ENCODE measurements around the gene SNX8. TPM values are rescaled to one million over a fixed set of nuclear protein-coding genes. Genes with fewer than 3 reads are reported as not detected.
"Not testable (repeated sequence)": the region's sequence is repeated elsewhere in the genome, so short reads cannot be mapped to it uniquely, and the experiment has no call there.

Gene SNX8
- total and polyA plus RNA-seq, 4 experiments from 2014 or later = 6.6 to 9.9 (median 7.2) TPM

- H3K4me1 ChIP-seq (ENCODE audit: insufficient read depth, low read length); H3K9me3 ChIP-seq (ENCODE audit: control insufficient read depth in 1 of 2, low read length in 2 of 2); H3K9me3 Mint-ChIP-seq; DNase-seq; H3K36me3 ChIP-seq (ENCODE audit: insufficient read depth, low read length); H3K36me3 Mint-ChIP-seq; H3K4me3 ChIP-seq (ENCODE audit: low read length in 2 of 2); H3K27me3 Mint-ChIP-seq; intact Hi-C loops (cut with micrococcal nuclease); H3K27ac ChIP-seq (ENCODE audit: low read depth, low read length); H3K4me3 Mint-ChIP-seq; CTCF ChIA-PET (ENCODE audit: partially characterized antibody); H3K27ac Mint-ChIP-seq; POLR2A ChIA-PET (ENCODE audit: partially characterized antibody); H3K27me3 ChIP-seq (ENCODE audit: insufficient read depth, low read length): not testable (repeated sequence)
- H3K4me1 Mint-ChIP-seq = peaks cover 0 to 11% (median 6%) of the 10 kb centered on the region in 4 donors
Observed at GRCh38 chr7:2302743-2303397, 11.4 kb downstream of the SNX8 start.

- Histone ChIP-seq H3K4me3 (ENCODE audit: low read length in 2 of 2) (no peak overlapping the region), H3K9me3 (ENCODE audit: control insufficient read depth in 1 of 2, low read length in 2 of 2) (no peaks in the 10 kb centered on the region), H3K27ac (ENCODE audit: low read depth, low read length) (no peak overlapping the region), H3K27me3 (ENCODE audit: insufficient read depth, low read length) (no peaks in the 10 kb centered on the region), H3K4me1 (ENCODE audit: insufficient read depth, low read length) (peaks cover 3% of the 10 kb centered on the region), H3K36me3 (ENCODE audit: insufficient read depth, low read length) (no peaks in the 10 kb centered on the region)
- Mint-ChIP-seq H3K4me1 (peaks cover 0 to 11% (median 6%) of the 10 kb centered on the region in 4 donors), H3K27ac (peak overlapping the region in 1 of 7 donors; percentile 19), H3K9me3 (peaks cover 0 to 3% (median 0%) of the 10 kb centered on the region in 8 donors), H3K36me3 (no peaks in the 10 kb centered on the region), H3K4me3 (no peak overlapping the region), H3K27me3 (no peaks in the 10 kb centered on the region)
- DNase-seq = no peak
- intact Hi-C loops (cut with micrococcal nuclease) = no loop called here
- POLR2A ChIA-PET (ENCODE audit: partially characterized antibody) = no interaction called here
- CTCF ChIA-PET (ENCODE audit: partially characterized antibody) = no interaction called here
Observed at GRCh38 chr7:2301511-2301863, 12.8 kb downstream of the SNX8 start.

GRCh38 chr7:2299870-2300512 is 14.2 kb downstream of the SNX8 start:
- H3K36me3 Mint-ChIP-seq = no peaks in the 10 kb centered on the region
- ChIA-PET CTCF (ENCODE audit: partially characterized antibody) (no interaction called here), POLR2A (ENCODE audit: partially characterized antibody) (no interaction called here)
- peak overlapping the region in 1 of 7 donors; percentile 27 for H3K27ac Mint-ChIP-seq
- Histone ChIP-seq H3K27ac (ENCODE audit: low read depth, low read length) (no peak overlapping the region), H3K4me3 (ENCODE audit: low read length in 2 of 2) (no peak overlapping the region), H3K4me1 (ENCODE audit: insufficient read depth, low read length) (peaks cover 3% of the 10 kb centered on the region), H3K9me3 (ENCODE audit: control insufficient read depth in 1 of 2, low read length in 2 of 2) (no peaks in the 10 kb centered on the region), H3K36me3 (ENCODE audit: insufficient read depth, low read length) (no peaks in the 10 kb centered on the region), H3K27me3 (ENCODE audit: insufficient read depth, low read length) (no peaks in the 10 kb centered on the region)
- no peak for DNase-seq
- peaks cover 0 to 3% (median 0%) of the 10 kb centered on the region in 8 donors for H3K9me3 Mint-ChIP-seq
- no peaks in the 10 kb centered on the region for H3K27me3 Mint-ChIP-seq
- intact Hi-C loops (cut with micrococcal nuclease) = no loop called here
- H3K4me1 Mint-ChIP-seq = peaks cover 0 to 11% (median 6%) of the 10 kb centered on the region in 4 donors
- H3K4me3 Mint-ChIP-seq = no peak overlapping the region

- Mint-ChIP-seq H3K4me3 (no peak overlapping the region), H3K27me3 (no peaks in the 10 kb centered on the region), H3K9me3 (peaks cover 0 to 3% (median 0%) of the 10 kb centered on the region in 8 donors), H3K36me3 (no peaks in the 10 kb centered on the region), H3K4me1 (peaks cover 0 to 11% (median 6%) of the 10 kb centered on the region in 4 donors), H3K27ac (peak overlapping the region in 2 of 7 donors; percentile 27 to 76)
- ChIA-PET CTCF (ENCODE audit: partially characterized antibody) (no interaction called here), POLR2A (ENCODE audit: partially characterized antibody) (no interaction called here)
- Histone ChIP-seq H3K27me3 (ENCODE audit: insufficient read depth, low read length) (no peaks in the 10 kb centered on the region), H3K36me3 (ENCODE audit: insufficient read depth, low read length) (no peaks in the 10 kb centered on the region), H3K9me3 (ENCODE audit: control insufficient read depth in 1 of 2, low read length in 2 of 2) (no peaks in the 10 kb centered on the region), H3K27ac (ENCODE audit: low read depth, low read length) (no peak overlapping the region), H3K4me1 (ENCODE audit: insufficient read depth, low read length) (peaks cover 3% of the 10 kb centered on the region), H3K4me3 (ENCODE audit: low read length in 2 of 2) (no peak overlapping the region)
- no peak for DNase-seq
- intact Hi-C loops (cut with micrococcal nuclease) = no loop called here
Observed at GRCh38 chr7:2299131-2299829, 15.0 kb downstream of the SNX8 start.

GRCh38 chr7:2296832-2297231 is 17.4 kb downstream of the SNX8 start:
- DNase-seq = no peak
- Mint-ChIP-seq H3K27ac (no peak overlapping the region), H3K4me3 (no peak overlapping the region), H3K4me1 (peaks cover 0 to 11% (median 6%) of the 10 kb centered on the region in 4 donors), H3K27me3 (no peaks in the 10 kb centered on the region), H3K36me3 (no peaks in the 10 kb centered on the region), H3K9me3 (peaks cover 0 to 3% (median 0%) of the 10 kb centered on the region in 8 donors)
- intact Hi-C loops (cut with micrococcal nuclease) = no loop called here
- Histone ChIP-seq H3K9me3 (ENCODE audit: control insufficient read depth in 1 of 2, low read length in 2 of 2) (no peaks in the 10 kb centered on the region), H3K27me3 (ENCODE audit: insufficient read depth, low read length) (no peaks in the 10 kb centered on the region), H3K4me3 (ENCODE audit: low read length in 2 of 2) (no peak overlapping the region), H3K4me1 (ENCODE audit: insufficient read depth, low read length) (peaks cover 3% of the 10 kb centered on the region), H3K27ac (ENCODE audit: low read depth, low read length) (no peak overlapping the region), H3K36me3 (ENCODE audit: insufficient read depth, low read length) (no peaks in the 10 kb centered on the region)
- ChIA-PET POLR2A (ENCODE audit: partially characterized antibody) (no interaction called here), CTCF (ENCODE audit: partially characterized antibody) (no interaction called here)

GRCh38 chr7:2295936-2296620 is 18.2 kb downstream of the SNX8 start:
- H3K4me1 Mint-ChIP-seq = peaks cover 0 to 15% (median 6%) of the 10 kb centered on the region in 4 donors
- Histone ChIP-seq H3K9me3 (ENCODE audit: control insufficient read depth in 1 of 2, low read length in 2 of 2) (no peaks in the 10 kb centered on the region), H3K4me3 (ENCODE audit: low read length in 2 of 2) (no peak overlapping the region), H3K36me3 (ENCODE audit: insufficient read depth, low read length) (no peaks in the 10 kb centered on the region), H3K4me1 (ENCODE audit: insufficient read depth, low read length) (peaks cover 3% of the 10 kb centered on the region), H3K27ac (ENCODE audit: low read depth, low read length) (no peak overlapping the region), H3K27me3 (ENCODE audit: insufficient read depth, low read length) (no peaks in the 10 kb centered on the region)
- no peak for DNase-seq
- no peaks in the 10 kb centered on the region for H3K36me3 Mint-ChIP-seq
- ChIA-PET CTCF (ENCODE audit: partially characterized antibody) (no interaction called here), POLR2A (ENCODE audit: partially characterized antibody) (no interaction called here)
- no peaks in the 10 kb centered on the region for H3K9me3 Mint-ChIP-seq
- intact Hi-C loops (cut with micrococcal nuclease) = no loop called here
- peak overlapping the region in 1 of 7 donors; percentile 27 for H3K27ac Mint-ChIP-seq
- no peaks in the 10 kb centered on the region for H3K27me3 Mint-ChIP-seq
- H3K4me3 Mint-ChIP-seq = no peak overlapping the region

GRCh38 chr7:2290877-2291276 is 23.4 kb downstream of the SNX8 start:
- CTCF ChIA-PET (ENCODE audit: partially characterized antibody) = no interaction called here
- Mint-ChIP-seq H3K4me1 (peaks cover 0 to 5% (median 0%) of the 10 kb centered on the region in 4 donors), H3K9me3 (no peaks in the 10 kb centered on the region), H3K4me3 (no peak overlapping the region), H3K27ac (no peak overlapping the region), H3K36me3 (peaks cover 0 to 4% of the 10 kb centered on the region in 2 donors), H3K27me3 (no peaks in the 10 kb centered on the region)
- no peaks in the 10 kb centered on the region for H3K27me3 ChIP-seq (ENCODE audit: insufficient read depth, low read length)
- no peaks in the 10 kb centered on the region for H3K9me3 ChIP-seq (ENCODE audit: control insufficient read depth in 1 of 2, low read length in 2 of 2)
- H3K27ac ChIP-seq (ENCODE audit: low read depth, low read length) = no peak overlapping the region
- POLR2A ChIA-PET (ENCODE audit: partially characterized antibody) = no interaction called here
- intact Hi-C loops (cut with micrococcal nuclease) = no loop called here
- no peak overlapping the region for H3K4me3 ChIP-seq (ENCODE audit: low read length in 2 of 2)
- no peaks in the 10 kb centered on the region for H3K36me3 ChIP-seq (ENCODE audit: insufficient read depth, low read length)
- no peak for DNase-seq
- H3K4me1 ChIP-seq (ENCODE audit: insufficient read depth, low read length) = no peaks in the 10 kb centered on the region

All from CD4-positive, alpha-beta memory T cell (primary cell).